OCI-LY3 (cell line): ENCODE data around the gene SCUBE1.

Source experiments
- H2AFZ ChIP-seq: fragments of 200-600, 300-600 bp; shearing (Covaris generic); 2 replicates; pipeline ENCODE4 v1.6.0; 2014; ENCODE audit warnings: antibody characterized with exemption, low read depth, low read length
- H3K27ac ChIP-seq: fragments of 200-600, 300-600 bp; sonication (generic); 2 replicates; pipeline ENCODE4 v1.5.1; 2014; ENCODE audit warnings: mild to moderate bottlenecking, low read length, moderate library complexity, mixed read lengths
- H3K27me3 ChIP-seq: fragments of 200-600, 300-600 bp; sonication (generic); 2 replicates; pipeline ENCODE4 v1.6.1; 2014; ENCODE audit warnings: low read depth, low read length, mixed read lengths
- H3K36me3 ChIP-seq: fragments of 200-600, 300-600 bp; sonication (generic); replicated peaks from 2 replicates; pipeline ENCODE3; 2014; ENCODE audit warnings: low read depth, low read length, mixed read lengths
- H3K4me1 ChIP-seq: fragments of 300-600, 200-600 bp; sonication (generic); 2 replicates; pipeline ENCODE4 v1.6.1; 2014; ENCODE audit warnings: low read length, mixed read lengths
- H3K4me2 ChIP-seq: fragments of 200-600, 300-600 bp; sonication (generic); 2 replicates; pipeline ENCODE4 v1.6.1; 2014; ENCODE audit warnings: low read length, mixed read lengths
- H3K4me3 ChIP-seq: fragments of 300-600, 200-600 bp; sonication (generic); 2 replicates; pipeline ENCODE4 v1.5.1; 2014; ENCODE audit warnings: antibody characterized with exemption, mild to moderate bottlenecking, low read length, moderate library complexity
- H3K79me2 ChIP-seq: fragments of 300-600, 200-600 bp; shearing (Covaris generic); 2 replicates; pipeline ENCODE4 v1.6.1; 2014; ENCODE audit warnings: mild to moderate bottlenecking, low read length, mixed read lengths
- H3K9ac ChIP-seq: fragments of 300-600, 200-600 bp; shearing (Covaris generic); 2 replicates; pipeline ENCODE4 v1.6.0; 2014; ENCODE audit warnings: mild to moderate bottlenecking, low read length, moderate library complexity
- H3K9me3 ChIP-seq: fragments of 200-600, 300-600 bp; shearing (Covaris generic); 2 replicates; pipeline ENCODE4 v1.6.1; 2014; ENCODE audit warnings: low read length, mixed read lengths; ENCODE audit not compliant: insufficient read depth
- H4K20me1 ChIP-seq: fragments of 200-600, 300-600 bp; sonication (generic); 2 replicates; pipeline ENCODE4 v1.6.1; 2016; ENCODE audit warnings: low read length, mixed read lengths; ENCODE audit not compliant: insufficient read depth
- CTCF ChIP-seq: fragments of 200-600, 300-600 bp; sonication (generic); IDR thresholded peaks from 2 replicates; pipeline ENCODE4 v1.5.1; 2014; ENCODE audit warnings: antibody characterized with exemption, low read length, low read depth
- EZH2phosphoT487 ChIP-seq: fragments of 200-600 bp; shearing (Covaris generic); IDR thresholded peaks from 2 replicates; pipeline ENCODE4 v1.6.1; 2018; ENCODE audit warnings: antibody characterized with exemption, mixed run types, low read depth

The SCUBE1 gene

GRCh38 chr22:43243324-43243723, 99.8 kb downstream of the SCUBE1 start:
- Histone ChIP-seq H3K9ac (no peak overlapping the region), H3K4me2 (no peak overlapping the region), H3K9me3 (no peaks in the 10 kb centered on the region), H3K79me2 (no peaks in the 10 kb centered on the region), H3K27me3 (peaks cover 11% of the 10 kb centered on the region), H3K4me3 (no peak overlapping the region), H3K4me1 (no peaks in the 10 kb centered on the region), H3K36me3 (no peaks in the 10 kb centered on the region), H4K20me1 (no peaks in the 10 kb centered on the region), H2AFZ (no peak overlapping the region), H3K27ac (no peak overlapping the region)
- TF ChIP-seq CTCF (no peak), EZH2phosphoT487 (no peak)

- Histone ChIP-seq H3K4me3 (no peak overlapping the region), H3K27me3 (peaks cover 16% of the 10 kb centered on the region), H3K4me2 (no peak overlapping the region), H3K9me3 (no peaks in the 10 kb centered on the region), H2AFZ (no peak overlapping the region), H3K36me3 (no peaks in the 10 kb centered on the region), H3K9ac (no peak overlapping the region), H3K79me2 (no peaks in the 10 kb centered on the region), H4K20me1 (no peaks in the 10 kb centered on the region), H3K4me1 (no peaks in the 10 kb centered on the region), H3K27ac (no peak overlapping the region)
- TF ChIP-seq CTCF (no peak), EZH2phosphoT487 (no peak)
Observed at GRCh38 chr22:43242627-43243026, 100.5 kb downstream of the SCUBE1 start.

DNA sequence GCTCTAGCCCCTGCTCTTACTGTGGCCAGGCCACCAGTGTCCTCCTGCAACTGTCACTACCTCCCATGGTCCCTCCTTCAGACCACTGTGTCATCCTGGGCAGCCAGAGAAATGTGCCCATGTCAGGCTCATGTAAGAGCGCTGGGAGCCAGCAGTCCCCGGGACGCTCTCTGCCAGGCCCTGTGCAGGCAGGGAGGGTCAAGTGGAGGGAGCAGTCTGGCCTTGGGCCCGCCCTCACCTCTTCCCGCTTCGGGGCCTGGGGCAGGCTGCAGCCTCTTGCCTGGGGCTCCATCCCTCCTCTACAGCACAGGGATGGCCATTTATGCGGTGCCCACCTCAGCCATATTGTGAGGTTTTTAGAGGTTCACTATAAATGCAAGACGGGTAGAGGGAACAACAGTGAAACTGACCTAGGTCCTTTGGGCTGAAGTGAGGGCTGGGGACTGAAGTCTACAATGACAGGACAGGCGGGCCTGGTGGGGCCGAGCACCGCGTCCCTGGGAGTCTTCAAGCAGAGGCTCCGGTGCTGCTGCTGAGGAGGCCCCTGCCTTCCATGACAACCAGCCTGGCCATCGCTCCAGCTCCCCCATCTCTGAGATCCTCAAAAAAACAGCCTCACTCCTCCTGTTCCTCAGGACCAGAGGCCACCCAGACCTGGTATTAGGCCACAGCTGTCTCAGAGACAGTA, 101.3 kb downstream of the SCUBE1 start:
- no peaks in the 10 kb centered on the region for H3K36me3 ChIP-seq
- no peak overlapping the region for H3K4me3 ChIP-seq
- H3K79me2 ChIP-seq: no peaks in the 10 kb centered on the region
- H3K4me2 ChIP-seq: no peak overlapping the region
- H3K9me3 ChIP-seq: no peaks in the 10 kb centered on the region
- H4K20me1 ChIP-seq: no peaks in the 10 kb centered on the region
- no peak overlapping the region for H3K9ac ChIP-seq
- TF ChIP-seq EZH2phosphoT487 (no peak), CTCF (no peak)
- H3K27ac ChIP-seq: no peak overlapping the region
- H3K4me1 ChIP-seq: no peaks in the 10 kb centered on the region
- peaks cover 16% of the 10 kb centered on the region for H3K27me3 ChIP-seq
- no peak overlapping the region for H2AFZ ChIP-seq

DNA sequence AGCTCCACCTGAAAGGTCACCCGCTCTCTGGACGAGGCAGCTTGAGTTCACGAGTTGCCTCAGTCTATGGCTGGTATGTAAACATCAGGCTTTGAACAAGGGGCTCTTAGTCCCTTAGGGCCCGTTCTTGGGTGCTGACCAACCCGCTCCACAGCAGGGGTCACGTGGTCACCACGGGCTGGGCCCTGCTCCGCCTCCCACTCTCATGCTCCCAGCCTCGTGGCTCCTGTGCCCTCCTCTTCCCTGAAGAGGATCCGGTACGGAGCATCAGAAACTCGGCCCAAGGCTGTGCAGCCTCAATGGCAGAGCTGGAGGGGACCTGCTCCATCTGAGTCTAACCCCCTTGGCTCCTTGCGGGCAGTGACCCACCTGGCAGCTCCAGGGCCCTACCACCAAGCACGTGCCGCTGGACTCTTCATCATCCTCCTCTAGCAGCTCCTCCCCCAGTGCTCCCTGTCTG, 102.0 kb downstream of the SCUBE1 start:
- H3K4me1 ChIP-seq: no peaks in the 10 kb centered on the region
- no peak overlapping the region for H3K27ac ChIP-seq

More for the DNA sequence above, 102.0 kb downstream of the SCUBE1 start:
- H3K9ac ChIP-seq: no peak overlapping the region
- H3K4me2 ChIP-seq: no peak overlapping the region
- H3K27me3 ChIP-seq: peaks cover 18% of the 10 kb centered on the region
- H4K20me1 ChIP-seq: no peaks in the 10 kb centered on the region
- TF ChIP-seq CTCF (no peak), EZH2phosphoT487 (no peak)
- no peaks in the 10 kb centered on the region for H3K36me3 ChIP-seq
- no peaks in the 10 kb centered on the region for H3K9me3 ChIP-seq
- H2AFZ ChIP-seq: no peak overlapping the region
- no peaks in the 10 kb centered on the region for H3K79me2 ChIP-seq
- no peak overlapping the region for H3K4me3 ChIP-seq
